GM19025 (cell line): ENCODE measurements around the gene IPCEF1.

ENCODE experiments used
- ATAC-seq: cut with Tn5 transposase; IDR thresholded peaks from one replicate; pipeline ENCODE4 v1.9.1; 2021; ENCODE audit warnings: mild to moderate bottlenecking, low read depth, moderate library complexity; ENCODE audit not compliant: unreplicated experiment

The IPCEF1 gene

GRCh38 chr6:154297721-154298120, 58.9 kb downstream of the IPCEF1 start:
- ATAC-seq, result no peak

GRCh38 chr6:154297210-154297609, 59.4 kb downstream of the IPCEF1 start:
- no peak for ATAC-seq

- ATAC-seq, result no peak
Observed at GRCh38 chr6:154295733-154296132, 60.9 kb downstream of the IPCEF1 start.

GRCh38 chr6:154292855-154293519, 63.6 kb downstream of the IPCEF1 start:
- no peak for ATAC-seq

GRCh38 chr6:154292066-154292465, 64.5 kb downstream of the IPCEF1 start:
- ATAC-seq, result no peak

GRCh38 chr6:154289818-154290508, 66.6 kb downstream of the IPCEF1 start:
- ATAC-seq, result no peak

- ATAC-seq, result no peak
Observed at GRCh38 chr6:154285826-154286225, 70.8 kb downstream of the IPCEF1 start.

- ATAC-seq, result no peak
Observed at GRCh38 chr6:154284313-154284853, 72.2 kb downstream of the IPCEF1 start.

- ATAC-seq, result no peak
Observed at GRCh38 chr6:154280521-154280920, 76.1 kb downstream of the IPCEF1 start.

GRCh38 chr6:154277629-154278017, 79.0 kb downstream of the IPCEF1 start:
- no peak for ATAC-seq

- ATAC-seq, result peak; percentile 67
Observed at GRCh38 chr6:154276810-154277628, 79.6 kb downstream of the IPCEF1 start.

- ATAC-seq, result no peak
Observed at GRCh38 chr6:154274168-154274567, 82.4 kb downstream of the IPCEF1 start.

- ATAC-seq, result no peak
Observed at GRCh38 chr6:154268486-154268885, 88.1 kb downstream of the IPCEF1 start.

- peak; percentile 62 for ATAC-seq
Observed at GRCh38 chr6:154267508-154268106, 89.0 kb downstream of the IPCEF1 start.

- no peak for ATAC-seq
Observed at GRCh38 chr6:154266560-154267099, 90.0 kb downstream of the IPCEF1 start.

GRCh38 chr6:154261688-154262397, 94.8 kb downstream of the IPCEF1 start:
- no peak for ATAC-seq

GRCh38 chr6:154258064-154258757, 98.4 kb downstream of the IPCEF1 start:
- ATAC-seq, result peak; percentile 70

- ATAC-seq, result no peak
Observed at GRCh38 chr6:154257067-154257466, 99.5 kb downstream of the IPCEF1 start.

- ATAC-seq, result no peak
Observed at GRCh38 chr6:154252678-154253077, 103.9 kb downstream of the IPCEF1 start.
